Brain microvascular endothelial cell (primary cell): ENCODE data around the gene WDPCP.
"Not testable (repeated sequence)": the region's sequence is repeated elsewhere in the genome, so short reads cannot be mapped to it uniquely, and the experiment has no call there.

Experiments used
- DNase-seq: peaks from one replicate; pipeline ENCODE4 v3.0.0-alpha.2; 2020
- H3K27ac ChIP-seq: fragments of 250-450 bp; sonication (Bioruptor Pico); 2 replicates; pipeline ENCODE4 v1.5.1; 2020; ENCODE audit warnings: mild to moderate bottlenecking, moderate library complexity
- H3K27me3 ChIP-seq: fragments of 250-450 bp; sonication (Bioruptor Pico); replicated peaks from 2 replicates; pipeline ENCODE4 v1.5.1; 2020; ENCODE audit warnings: mild to moderate bottlenecking
- H3K36me3 ChIP-seq: fragments of 250-450 bp; sonication (Bioruptor Pico); replicated peaks from 2 replicates; pipeline ENCODE4 v1.5.1; 2020; ENCODE audit warnings: mild to moderate bottlenecking
- H3K4me3 ChIP-seq: 2 replicates; pipeline ENCODE4 v1.5.1; 2011; ENCODE audit warnings: low read depth, mild to moderate bottlenecking, control low read depth, low read length, moderate library complexity
- in situ Hi-C: cut with HindIII; loops from 2 replicates; pipeline ENCODE4 v1.10.0; 2017; ENCODE audit warnings: low sequenced_read_pairs, low pct_ligation_motif_present
- TF ChIP-seq, protein P1 (sequence below): IDR thresholded peaks from 2 replicates; pipeline ENCODE4 v1.5.1; 2011; ENCODE audit warnings: low read depth, mild to moderate bottlenecking, moderate library complexity, low read length, control low read depth, inconsistent platforms; ENCODE audit errors: missing control alignments

The WDPCP gene

DNA sequence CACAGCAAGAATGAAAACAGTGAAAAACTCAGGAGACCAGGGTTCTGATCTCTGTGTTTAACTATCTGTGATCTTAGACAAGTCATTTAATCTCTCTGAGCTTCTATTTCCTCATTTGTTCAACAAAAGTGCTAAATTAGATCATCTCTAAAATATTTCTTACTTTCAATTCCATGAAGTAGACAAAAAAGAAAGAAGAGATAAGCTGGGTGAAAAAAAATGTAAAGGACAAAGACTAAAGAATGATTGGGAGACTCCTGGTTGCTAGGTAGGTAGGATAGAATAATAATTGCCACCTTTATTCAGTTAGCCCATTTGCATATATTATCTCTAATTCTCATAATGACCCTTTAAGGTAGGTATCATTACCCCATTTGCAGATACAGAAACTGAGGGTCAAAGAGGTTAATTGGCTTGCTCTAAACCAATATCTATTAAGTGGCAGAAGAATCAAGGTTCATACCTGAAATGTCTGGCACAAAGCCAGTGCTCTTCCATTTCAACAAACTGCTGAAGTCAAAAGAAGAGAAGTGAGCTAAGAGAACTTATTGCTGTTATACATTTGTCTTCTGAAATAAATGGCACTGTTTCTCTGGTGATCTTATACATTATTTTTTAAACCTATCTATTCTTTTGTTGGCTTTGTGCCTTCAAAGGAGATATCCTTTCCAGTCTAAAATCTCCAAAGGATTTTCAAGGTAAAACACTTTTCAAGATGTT, 395.9 kb downstream of the WDPCP start:
- Histone ChIP-seq H3K27me3 (no peaks in the 10 kb centered on the region), H3K4me3 (no peak overlapping the region), H3K27ac (no peak overlapping the region), H3K36me3 (no peaks in the 10 kb centered on the region)
- in situ Hi-C loops = no loop called here
- no peak for DNase-seq
- TF ChIP-seq, protein P1, sequence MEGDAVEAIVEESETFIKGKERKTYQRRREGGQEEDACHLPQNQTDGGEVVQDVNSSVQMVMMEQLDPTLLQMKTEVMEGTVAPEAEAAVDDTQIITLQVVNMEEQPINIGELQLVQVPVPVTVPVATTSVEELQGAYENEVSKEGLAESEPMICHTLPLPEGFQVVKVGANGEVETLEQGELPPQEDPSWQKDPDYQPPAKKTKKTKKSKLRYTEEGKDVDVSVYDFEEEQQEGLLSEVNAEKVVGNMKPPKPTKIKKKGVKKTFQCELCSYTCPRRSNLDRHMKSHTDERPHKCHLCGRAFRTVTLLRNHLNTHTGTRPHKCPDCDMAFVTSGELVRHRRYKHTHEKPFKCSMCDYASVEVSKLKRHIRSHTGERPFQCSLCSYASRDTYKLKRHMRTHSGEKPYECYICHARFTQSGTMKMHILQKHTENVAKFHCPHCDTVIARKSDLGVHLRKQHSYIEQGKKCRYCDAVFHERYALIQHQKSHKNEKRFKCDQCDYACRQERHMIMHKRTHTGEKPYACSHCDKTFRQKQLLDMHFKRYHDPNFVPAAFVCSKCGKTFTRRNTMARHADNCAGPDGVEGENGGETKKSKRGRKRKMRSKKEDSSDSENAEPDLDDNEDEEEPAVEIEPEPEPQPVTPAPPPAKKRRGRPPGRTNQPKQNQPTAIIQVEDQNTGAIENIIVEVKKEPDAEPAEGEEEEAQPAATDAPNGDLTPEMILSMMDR = no peak

GRCh38 chr2:63189026-63189425, 399.3 kb downstream of the WDPCP start:
- Histone ChIP-seq H3K36me3 (no peaks in the 10 kb centered on the region), H3K27ac (no peak overlapping the region), H3K27me3 (no peaks in the 10 kb centered on the region), H3K4me3 (no peak overlapping the region)
- in situ Hi-C loops = no loop called here
- TF ChIP-seq, protein P1 = peak; percentile 95
- DNase-seq = peak; percentile 38

GRCh38 chr2:63186331-63186730, 401.9 kb downstream of the WDPCP start:
- H3K4me3 ChIP-seq = no peak overlapping the region
- no peak for DNase-seq
- in situ Hi-C loops = no loop called here

GRCh38 chr2:63163161-63163820, 425.0 kb downstream of the WDPCP start:
- DNase-seq = no peak
- in situ Hi-C loops = no loop called here
- Histone ChIP-seq H3K27ac (no peak overlapping the region), H3K4me3 (no peak overlapping the region), H3K36me3 (no peaks in the 10 kb centered on the region), H3K27me3 (no peaks in the 10 kb centered on the region)
- TF ChIP-seq, protein P1 = no peak

More at GRCh38 chr2:63186331-63186730, 401.9 kb downstream of the WDPCP start:
- TF ChIP-seq, protein P1 = no peak
- Histone ChIP-seq H3K27ac (no peak overlapping the region), H3K27me3 (no peaks in the 10 kb centered on the region), H3K36me3 (no peaks in the 10 kb centered on the region)

DNA sequence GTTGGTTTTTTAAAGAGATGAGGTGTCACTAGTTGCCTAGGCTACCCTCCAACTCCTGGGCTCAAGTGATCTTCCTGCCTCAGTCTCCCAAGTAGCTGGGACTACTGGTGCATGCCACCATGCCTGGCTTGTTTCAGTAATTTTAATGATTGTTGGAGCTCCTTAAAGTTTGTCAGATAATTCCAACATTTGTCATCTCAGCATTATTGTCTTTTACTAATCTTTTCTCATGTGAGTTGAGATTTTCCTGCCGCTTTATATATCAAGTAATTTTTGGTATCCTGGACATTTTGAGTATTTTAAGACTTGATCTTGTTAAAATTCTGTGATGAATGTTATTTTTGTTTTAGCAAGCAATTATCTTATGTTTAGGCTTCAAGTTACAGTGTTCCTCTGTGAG, 429.0 kb downstream of the WDPCP start:
- H3K4me3 ChIP-seq = no peak overlapping the region
- DNase-seq = no peak
- H3K27me3 ChIP-seq = no peaks in the 10 kb centered on the region
- H3K36me3 ChIP-seq = no peaks in the 10 kb centered on the region
- TF ChIP-seq, protein P1 = no peak
- in situ Hi-C loops = no loop called here
- H3K27ac ChIP-seq = no peak overlapping the region

- in situ Hi-C loops, H3K27me3 ChIP-seq, H3K36me3 ChIP-seq, DNase-seq, H3K4me3 ChIP-seq, H3K27ac ChIP-seq: not testable (repeated sequence)
Observed at GRCh38 chr2:63136683-63137082, 451.6 kb downstream of the WDPCP start.
